ENCODE data around the gene RIMS4.

The RIMS4 gene

DNA sequence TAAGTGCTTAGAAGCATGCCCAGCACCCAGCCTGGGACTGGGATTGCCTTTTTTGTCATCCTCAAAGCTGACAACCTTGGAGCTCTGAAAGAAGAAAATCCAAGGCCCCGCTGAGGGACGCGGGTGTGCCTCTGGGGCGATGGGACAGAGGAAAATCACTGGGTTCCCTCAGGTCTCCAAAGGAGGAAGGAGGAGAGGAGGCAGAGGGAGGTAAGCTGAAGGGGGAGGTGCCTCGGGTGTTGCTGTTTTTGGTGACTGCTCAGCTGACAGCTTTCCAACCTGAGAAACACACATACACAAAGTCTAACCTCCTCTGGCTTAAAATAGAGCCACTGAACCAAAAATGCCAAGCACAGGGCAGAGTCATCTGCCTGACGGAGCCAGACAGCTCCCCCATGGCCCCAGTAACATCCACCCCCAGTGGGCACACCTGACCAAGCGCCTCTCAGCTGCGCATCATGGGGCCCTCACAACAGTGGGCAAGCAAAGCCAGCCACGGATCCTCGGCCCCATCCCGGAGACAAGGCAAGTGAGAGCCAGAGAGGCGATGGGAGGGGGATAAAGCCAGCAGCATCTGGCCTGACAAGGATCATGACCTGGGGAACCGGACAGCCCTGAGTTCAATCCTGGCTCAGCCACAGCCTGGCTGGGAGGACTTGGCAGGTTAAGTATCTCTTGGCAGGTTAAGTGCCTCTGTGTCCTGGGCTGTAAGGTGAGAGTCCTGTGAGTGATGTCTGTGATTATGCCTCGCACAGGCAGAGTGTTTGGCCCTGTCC is 67.9 kb downstream of the RIMS4 start:
- DNase-seq (ENCODE audit: low read depth in 3 of 3), result no peak

DNA sequence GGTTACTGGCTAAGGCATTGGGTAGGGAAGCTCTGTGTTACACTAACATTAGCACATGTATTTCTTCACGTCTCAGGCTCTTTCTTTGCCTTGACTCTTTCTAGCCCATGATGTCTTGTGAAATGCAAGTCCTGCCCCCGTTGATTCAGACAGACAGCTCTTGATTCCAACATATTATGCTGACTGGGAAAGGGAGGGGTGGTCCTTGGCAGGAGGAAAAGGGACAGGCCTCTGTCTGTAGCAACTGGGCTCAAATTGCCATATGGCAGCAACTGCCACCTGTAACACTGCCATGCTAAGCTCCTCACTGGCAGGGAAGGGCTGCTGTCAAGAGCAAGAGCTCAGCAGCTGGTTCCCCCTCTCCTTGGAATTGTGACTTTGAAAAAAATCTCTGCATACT is 70.4 kb downstream of the RIMS4 start:
- no peak for DNase-seq (ENCODE audit: low read depth in 3 of 3)

DNA sequence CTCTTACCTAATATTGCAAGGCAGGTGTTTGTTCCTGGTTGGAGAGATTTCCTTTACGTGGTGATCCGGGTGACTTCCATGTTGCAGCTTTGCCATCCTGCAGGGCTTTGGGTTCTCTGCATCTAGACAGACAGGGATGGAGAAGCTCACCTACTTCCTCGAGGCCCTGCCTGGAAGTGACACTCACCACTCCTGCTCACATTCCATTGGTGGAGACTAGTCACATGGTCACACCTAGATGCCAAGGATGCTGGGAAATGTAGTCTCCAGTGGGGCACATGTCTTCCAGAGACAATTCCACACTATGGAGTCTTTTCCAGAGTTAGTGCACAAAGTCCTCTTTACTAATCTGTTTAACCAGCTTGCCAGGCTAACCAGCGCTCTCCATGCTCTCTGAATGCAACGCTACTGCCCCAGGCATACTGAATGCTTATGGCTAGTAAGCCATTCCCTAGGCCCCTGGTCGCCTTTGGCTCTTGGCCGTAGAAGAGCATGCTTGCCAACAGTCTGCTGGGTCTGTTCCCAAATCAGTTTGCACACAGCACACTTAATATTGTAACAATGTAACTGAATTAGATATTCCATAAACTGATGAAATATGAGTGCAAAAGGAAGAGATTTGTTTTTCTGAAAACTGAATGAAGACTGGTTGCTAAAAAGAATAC is 71.4 kb downstream of the RIMS4 start:
- DNase-seq (ENCODE audit: low read depth in 3 of 3), result peak in 1 of 3 experiments; percentile 20

DNA sequence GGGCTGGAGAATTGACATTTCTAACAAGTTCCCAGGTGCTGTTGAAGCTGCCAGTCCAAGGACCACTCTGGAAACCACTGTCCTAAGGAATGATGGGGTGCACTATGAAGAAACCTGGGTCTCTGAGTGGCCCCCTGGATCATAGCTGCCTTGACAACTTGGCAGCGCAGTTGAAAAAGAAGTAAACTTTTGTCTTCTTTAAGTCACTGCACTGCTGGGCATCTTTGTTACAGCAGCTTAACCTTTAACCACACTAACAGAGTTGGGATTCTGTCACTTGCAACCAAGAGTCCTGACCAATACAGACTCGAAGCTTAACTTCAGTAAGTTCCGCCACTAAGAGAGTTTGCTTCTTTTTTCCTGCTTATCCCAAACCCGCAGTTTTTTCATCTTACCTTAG is 73.2 kb downstream of the RIMS4 start:
- DNase-seq (ENCODE audit: low read depth in 3 of 3), result no peak

DNA sequence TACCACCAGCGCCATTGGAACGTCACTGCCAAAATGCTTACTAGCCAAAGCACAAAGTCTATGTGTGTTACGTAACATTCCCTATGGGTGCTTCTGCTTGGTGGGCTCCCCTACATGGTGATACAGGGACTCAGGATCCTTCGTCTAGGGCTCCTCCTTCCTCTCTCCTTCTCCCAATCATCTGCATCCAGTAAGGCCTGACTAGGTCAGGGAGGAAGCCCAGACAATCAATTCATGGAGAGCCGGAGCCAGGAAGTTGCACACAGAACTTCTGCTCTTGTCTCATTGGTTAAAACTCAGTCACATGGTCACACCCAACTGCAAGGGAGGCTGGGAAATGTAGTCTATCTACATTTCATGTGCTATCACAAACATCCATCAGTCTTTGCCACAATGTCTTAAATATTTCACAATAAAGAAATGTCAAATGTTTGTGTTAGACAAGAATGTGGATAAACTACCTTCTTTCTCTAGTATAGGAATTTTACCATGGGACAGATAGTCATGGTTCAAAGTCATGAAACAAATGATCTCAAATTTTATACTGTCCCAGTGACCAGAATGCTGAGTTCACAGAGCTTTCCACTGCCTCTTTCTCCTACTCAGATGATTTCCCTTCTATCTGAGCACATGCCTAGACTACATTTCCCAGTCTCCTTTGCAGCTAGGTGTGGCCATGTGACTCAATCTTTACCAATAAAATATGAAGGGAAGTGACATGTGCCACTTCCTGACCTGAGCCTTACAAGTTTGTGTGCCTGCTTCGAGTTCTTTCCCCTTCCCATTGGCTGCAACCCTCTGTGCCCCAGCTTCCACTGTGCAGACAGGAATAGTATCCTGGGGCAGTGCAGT is 74.0 kb downstream of the RIMS4 start:
- DNase-seq (ENCODE audit: low read depth in 3 of 3), result no peak

DNA sequence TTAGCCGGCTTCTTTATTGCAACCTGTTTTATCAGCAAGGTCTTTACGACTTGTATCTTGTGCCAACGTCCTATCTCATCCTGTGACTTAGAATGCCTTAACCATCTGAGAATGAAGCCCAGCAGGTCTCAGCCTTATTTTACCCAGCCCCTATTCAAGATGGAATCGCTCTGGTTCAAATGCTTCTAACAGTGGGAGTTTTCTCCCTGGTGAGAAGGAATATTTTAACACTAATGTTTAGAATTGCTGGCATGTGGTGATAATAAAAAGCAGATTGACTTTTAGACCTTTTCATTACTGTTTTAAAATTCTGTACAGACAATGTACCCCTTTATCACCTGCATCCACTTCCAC is 74.6 kb downstream of the RIMS4 start:
- DNase-seq (ENCODE audit: low read depth in 3 of 3), result no peak

DNA sequence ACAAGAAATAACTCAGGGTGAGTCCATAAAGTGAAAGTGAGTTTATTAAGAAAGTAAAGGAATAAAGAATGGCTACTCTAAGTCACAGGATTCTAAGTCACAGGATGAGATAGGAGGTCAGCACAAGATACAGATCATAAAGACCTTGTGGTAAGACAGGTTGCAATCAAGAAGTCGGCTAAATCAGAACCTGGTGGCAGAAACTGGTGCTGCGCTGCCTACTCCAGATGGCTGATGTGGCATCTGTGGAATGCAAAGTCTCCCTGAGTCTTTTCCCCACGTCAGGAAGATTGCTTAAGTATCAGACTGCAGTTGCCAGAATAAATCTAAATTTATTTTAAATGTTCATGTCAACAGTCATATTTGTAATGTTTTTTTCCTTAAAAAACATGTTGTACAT is 75.4 kb downstream of the RIMS4 start:
- DNase-seq (ENCODE audit: low read depth in 3 of 3), result no peak

DNA sequence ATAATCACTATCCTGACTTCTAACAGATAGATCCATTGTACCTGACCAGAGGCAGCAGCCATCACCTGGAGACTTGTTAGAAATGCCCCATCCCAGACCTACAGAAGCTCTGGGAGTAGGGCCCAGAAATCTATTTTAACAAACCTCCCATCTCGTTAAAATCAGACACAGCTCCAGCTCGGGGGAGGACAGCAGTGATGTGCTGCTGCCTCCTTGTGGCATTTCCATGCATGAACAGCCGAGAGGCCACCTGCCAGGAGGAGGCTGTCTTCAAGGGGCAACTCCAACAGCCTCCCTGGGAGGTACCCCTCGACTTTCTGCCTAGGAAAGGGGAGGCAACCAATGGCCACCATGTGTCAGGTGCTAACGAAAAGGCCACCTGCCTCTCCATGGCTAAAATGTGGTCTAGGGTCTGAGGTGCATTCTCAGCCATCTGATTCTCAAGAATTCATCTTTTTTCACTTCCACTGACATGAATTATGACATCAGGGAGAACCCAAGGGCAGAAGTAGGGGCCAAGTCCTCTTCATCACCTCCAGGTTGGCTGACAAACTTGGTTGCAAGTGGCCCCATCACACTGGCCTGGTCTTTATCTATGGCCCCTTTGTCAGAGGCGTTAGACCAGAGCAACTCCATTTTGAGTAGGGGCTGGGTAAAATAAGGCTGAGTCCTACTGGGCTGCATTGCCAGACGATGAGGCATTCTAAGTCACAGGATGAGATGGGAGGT is 76.8 kb downstream of the RIMS4 start:
- DNase-seq (ENCODE audit: low read depth in 3 of 3), result peak; percentile 27 to 54 (median 34)

DNA sequence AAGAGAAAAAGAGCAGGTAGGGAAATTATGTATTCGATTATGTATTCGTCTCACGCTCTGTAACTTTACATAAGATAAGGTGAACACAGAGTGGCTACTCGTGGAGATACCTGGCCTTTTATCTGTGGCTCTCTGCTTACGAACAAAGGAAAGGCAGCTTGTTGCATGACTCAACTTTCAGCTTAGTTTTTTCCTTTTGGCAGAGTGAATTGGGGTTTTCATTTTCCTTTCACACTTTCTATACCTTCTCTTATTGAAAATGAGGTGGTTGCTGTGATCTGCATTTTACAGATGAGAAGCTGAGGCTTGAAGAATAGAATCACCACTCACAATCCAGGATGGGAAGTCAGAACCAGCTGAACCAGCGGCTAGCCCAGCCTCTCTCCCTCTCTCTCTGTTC is 78.0 kb downstream of the RIMS4 start:
- no peak for DNase-seq (ENCODE audit: low read depth in 3 of 3)

DNA sequence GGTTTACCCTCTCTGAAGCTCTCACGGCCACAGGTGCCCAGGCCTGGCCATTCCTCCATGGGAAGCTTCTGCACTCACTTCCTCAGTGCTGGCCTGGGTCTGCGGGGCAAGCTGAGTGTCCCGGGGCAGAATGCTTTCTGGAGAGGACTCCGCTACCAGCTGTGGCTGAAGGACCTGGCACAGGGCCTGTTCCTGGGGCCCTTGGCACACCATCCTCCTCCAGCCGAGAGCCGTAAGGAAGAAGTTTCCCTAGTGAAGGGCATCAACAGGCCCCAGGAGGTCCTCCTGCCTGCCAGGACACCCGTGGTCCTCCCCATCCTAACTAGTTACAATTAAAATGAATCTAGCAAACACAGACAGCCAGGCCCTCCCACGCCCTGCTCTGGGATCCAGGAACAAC is 78.7 kb downstream of the RIMS4 start:
- no peak for DNase-seq (ENCODE audit: low read depth in 3 of 3)

DNA sequence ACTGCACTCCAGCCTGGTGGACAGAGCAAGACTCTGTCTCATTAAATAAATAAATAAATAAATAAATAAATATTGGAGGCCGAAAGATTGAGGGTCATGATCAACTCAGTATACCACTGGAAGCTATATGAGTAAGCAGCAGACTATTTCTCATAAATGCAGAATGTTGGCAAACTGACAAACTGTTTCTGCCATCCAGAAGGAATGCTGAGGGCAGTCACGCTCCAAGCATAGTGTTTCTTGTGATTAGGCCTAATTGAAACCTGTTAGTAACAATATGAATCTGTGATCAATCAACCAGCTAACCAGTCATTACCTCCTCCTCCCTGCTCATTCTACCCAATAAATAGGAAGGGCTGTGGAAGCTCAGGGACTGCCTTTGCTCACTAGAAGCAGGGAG is 79.9 kb downstream of the RIMS4 start:
- DNase-seq (ENCODE audit: low read depth in 3 of 3), result no peak

DNA sequence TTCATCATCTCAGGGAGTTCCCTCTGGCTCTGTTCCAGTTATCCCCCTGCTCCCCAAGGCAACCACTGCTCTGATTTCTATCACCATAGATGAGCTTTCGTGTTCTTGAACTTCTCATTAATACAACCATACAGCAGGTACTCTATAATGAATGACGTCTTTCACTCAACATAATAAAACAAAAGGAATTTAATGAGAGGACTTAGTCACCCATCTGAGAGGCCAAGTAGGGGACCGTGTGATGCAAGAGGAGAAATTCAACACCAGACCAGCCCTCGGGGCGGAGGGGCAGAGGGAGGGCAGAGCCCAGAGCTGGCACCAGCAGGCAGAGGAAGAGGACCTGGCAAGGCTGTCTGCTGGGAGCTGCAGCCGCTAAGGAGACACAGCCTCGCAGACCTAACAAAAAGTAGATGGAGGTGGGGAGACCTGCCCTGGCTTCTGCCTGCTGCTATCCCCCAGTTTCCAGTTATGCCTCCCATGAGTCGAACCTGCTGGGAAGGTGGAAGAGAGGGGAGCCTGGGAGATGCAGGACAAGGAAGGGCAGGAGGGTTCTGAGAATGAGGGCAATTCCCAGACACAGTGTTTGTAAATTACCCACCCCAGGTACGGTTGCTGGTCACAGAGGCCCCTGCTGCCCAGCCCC is 81.4 kb downstream of the RIMS4 start:
- DNase-seq (ENCODE audit: low read depth in 3 of 3), result no peak

DNA sequence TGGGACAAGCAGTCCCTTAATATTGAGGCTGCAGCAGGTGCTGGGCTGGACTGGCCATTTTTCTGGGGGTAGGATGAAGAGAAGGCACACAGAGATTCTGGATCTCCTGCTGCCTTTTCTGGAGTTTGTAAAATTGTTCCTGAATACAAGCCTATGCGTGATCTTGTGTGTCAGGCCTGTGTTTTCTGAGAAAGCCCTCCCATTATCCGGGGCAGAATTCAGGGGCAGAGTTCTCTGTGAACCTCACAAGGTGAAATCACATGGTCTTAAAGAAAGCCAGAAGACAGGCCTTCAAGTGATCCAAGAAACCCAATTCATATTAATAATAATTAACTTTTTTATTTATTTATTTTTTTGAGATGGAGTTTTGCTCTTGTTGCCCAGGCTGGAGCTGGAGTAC is 82.7 kb downstream of the RIMS4 start:
- no peak for DNase-seq (ENCODE audit: low read depth in 3 of 3)

DNA sequence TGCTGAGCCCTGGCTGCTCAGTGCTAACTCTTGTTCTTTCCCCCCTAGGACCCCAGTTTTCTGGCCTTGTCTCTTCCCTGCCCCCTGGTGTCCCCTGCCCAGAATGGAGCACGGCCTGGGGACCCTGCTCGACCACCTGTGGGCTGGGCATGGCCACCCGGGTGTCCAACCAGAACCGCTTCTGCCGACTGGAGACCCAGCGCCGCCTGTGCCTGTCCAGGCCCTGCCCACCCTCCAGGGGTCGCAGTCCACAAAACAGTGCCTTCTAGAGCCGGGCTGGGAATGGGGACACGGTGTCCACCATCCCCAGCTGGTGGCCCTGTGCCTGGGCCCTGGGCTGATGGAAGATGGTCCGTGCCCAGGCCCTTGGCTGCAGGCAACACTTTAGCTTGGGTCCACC is 83.3 kb downstream of the RIMS4 start:
- DNase-seq (ENCODE audit: low read depth in 3 of 3), result no peak

DNA sequence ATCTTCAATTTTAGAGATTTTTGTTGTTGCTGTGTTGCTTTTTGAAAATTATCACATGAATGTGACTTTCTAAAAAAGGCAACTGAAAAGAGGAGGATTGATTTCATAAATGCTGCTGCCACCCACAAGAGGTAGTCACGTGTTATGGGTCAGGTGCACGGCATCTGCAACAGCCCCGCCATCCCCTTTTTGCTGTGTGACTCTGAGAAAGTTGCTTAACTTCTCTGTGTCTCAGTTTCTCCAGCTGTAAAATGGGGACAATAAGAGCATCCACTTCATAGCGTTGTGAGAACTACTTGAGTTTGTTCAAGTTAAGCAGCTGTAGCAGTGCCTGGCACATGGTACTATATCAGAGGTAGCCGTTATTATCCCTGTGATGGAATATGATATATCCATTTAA is 84.5 kb downstream of the RIMS4 start:
- no peak for DNase-seq (ENCODE audit: low read depth in 3 of 3)

DNA sequence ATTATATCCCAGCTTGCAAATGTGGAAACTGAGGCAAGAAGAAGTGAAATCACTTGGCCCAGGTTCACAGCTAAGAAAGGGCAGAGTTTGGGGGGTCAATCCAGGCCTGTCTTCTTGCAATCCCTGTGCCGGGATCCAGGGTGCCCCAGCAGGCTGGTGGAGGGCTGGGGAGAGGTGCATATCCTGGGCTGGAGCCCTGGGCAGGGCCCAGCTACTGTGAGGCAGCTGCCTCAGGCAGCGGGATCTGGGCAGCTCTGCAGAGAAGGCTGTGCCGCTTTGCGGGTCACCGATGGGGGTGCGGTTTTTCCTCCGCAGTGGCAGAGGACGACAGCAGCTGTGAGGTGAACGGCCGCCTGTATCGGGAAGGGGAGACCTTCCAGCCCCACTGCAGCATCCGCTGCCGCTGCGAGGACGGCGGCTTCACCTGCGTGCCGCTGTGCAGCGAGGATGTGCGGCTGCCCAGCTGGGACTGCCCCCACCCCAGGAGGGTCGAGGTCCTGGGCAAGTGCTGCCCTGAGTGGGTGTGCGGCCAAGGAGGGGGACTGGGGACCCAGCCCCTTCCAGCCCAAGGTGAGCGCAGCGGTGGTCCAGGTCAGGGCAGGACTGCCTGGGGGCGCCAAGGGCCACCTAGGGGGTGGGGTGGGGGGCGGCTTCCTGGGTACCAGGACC is 85.8 kb downstream of the RIMS4 start:
- no peak for DNase-seq (ENCODE audit: low read depth in 3 of 3)

DNA sequence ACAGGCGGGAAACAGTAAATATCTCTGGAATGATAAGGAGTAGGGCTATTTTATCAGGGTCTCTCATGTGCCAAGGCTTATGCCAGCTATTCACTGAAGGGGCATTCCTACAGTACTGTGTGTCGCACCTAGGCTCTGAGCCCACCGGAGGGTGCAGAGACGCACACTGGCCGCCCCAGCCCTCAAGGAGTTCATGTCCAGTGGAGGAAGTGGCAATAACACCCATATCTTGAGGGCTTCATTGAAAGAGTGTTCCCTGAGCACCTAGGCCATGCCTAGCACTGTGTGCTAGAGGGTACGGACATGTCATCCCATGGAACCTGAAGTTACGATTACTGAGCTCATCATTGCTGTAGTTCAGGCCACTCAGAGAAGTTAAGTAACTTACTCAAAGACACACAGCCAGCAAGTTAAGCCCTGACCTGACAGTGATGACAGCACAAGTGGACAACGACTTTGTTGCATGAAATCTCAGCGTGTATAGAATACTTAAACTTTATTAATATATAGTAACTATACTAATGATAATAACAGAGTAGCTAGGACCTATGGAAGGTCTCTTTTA is 86.5 kb downstream of the RIMS4 start:
- DNase-seq (ENCODE audit: low read depth in 3 of 3), result no peak

DNA sequence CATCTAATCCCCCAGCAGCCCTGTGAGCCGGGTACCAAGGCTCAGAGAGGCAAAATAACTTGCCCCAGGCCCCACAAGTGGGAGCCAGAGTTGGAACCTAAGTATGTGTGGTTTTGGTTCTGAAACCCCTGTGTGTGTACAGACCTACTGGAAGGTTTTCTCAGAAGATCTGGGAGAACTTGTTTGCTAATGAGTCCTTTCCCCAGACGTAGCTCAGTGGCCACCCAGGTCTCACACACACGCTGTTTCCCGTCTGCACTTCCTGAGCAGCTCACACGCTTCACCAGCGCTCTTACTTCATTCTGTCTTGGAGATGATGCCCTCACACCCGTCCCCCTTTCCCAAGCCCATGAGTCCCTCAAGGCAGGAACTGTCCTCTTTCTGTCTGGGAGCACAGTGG is 87.0 kb downstream of the RIMS4 start:
- DNase-seq (ENCODE audit: low read depth in 3 of 3), result no peak

DNA sequence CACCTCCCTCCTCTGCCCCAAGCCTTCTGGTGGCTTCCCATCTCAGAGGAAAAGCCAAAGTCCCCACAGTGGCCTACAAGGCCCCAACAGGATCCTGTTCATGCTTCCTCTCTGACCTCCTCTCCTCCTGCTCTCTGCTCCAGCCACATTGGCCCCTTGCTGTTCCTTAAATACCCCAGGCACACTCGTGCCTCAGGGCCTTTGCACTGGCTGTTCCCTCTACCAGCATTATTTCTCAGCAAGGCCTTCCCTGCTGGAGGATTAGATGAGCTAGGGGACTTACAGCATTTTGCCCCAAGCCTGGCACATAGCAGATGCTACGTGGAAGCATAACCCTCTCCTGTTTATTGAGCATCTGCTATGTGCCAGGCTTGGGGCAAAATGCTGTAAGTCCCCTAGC is 87.4 kb downstream of the RIMS4 start:
- DNase-seq (ENCODE audit: low read depth in 3 of 3), result no peak

DNA sequence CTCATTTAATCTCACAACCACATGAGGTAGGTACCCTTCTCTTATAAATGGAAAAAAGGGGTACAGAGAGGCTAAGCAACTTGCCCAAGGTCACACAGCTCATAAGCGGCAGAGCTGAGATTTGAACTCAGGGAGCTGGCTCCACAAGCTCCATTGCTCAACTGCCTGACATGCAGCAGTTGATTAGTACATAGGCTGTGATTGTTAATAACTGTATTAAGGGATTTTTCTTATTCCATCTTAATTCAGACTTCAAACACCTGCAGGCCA is 88.6 kb downstream of the RIMS4 start:
- no peak for DNase-seq (ENCODE audit: low read depth in 3 of 3)
